Tibial nerve (tissue), 4 donors: ENCODE data around the gene GPC6.

ENCODE experiments used
- CTCF ChIP-seq, 5 experiments: fragments of 200-600 bp in 3 of 5; fragments of 450-650 bp in 2 of 5; sonication (generic) in 3 of 5; IDR thresholded peaks; one replicate each; pipeline ENCODE4 v1.5.1; 2016 to 2019; ENCODE audit warnings: antibody characterized with exemption in 5 of 5, mild to moderate bottlenecking in 3 of 5, moderate library complexity in 2 of 5
- EP300 ChIP-seq, 2 donors: sonication (generic); formaldehyde crosslinking; IDR thresholded peaks; one replicate each; pipeline ENCODE4 v1.6.1; 2017; ENCODE audit warnings: antibody characterized with exemption in 2 of 2, mild to moderate bottlenecking in 1 of 2

DNA sequence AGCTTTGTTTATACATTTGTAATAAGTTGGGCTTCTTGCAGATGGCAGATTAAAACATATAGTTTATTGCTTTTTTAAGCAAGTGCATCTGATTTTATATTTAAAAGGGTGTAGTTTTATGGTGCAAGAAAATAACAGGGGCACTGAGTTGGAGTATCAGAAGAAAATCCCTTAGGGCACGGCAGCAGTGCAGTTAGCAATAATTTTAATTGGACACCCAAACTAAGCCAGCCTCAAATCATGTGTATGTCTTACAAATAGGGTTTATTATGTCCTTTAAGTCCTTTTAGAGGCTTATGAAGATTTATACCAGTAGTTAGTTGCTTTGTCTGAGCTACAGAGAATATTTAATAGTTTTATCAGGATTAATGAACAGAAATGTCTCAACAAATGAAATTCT is 57.5 kb downstream of the GPC6 start:
- TF ChIP-seq CTCF (IDR thresholded peaks at IDR 0.05) (no peak), EP300 (IDR thresholded peaks at IDR 0.05) (no peak)
